ENCODE measurements around the gene TMEM131L. TPM values are rescaled to one million over a fixed set of nuclear protein-coding genes. Genes with fewer than 3 reads are reported as not detected.

The TMEM131L gene
- total and polyA plus RNA-seq, 7 donors, result 0.60 to 27.2 (median 12.1) TPM

DNA sequence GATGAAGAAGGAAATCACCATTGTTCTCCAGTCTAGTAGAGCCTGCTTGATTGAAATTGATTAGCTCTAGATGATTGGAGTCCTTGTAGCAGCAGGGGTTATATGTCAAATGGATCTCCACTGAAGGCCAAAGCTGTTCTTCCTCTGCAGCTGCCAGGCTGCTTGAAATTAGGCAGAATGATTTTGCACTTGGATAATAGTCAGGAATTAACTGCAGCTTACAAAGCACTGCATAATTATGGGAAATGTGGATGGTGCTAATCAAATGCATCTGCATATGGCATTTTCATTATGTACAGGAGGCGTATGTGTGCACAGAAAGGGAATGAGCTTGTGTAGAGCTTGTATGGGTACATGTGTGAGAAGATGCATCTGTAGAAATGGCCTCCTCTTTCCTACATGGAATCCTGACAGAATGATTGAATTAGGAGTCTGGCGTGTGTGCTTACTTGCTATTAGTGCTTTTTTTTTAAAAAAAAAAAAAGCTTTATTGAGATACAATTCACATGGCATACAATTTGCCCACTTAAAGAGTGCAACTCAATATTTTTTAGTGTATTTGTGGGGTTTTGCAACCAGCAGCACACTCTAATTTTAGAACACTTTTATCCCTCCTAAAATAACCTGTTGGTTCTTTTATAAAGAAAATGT is 65.9 kb downstream of the TMEM131L start:
- DNase-seq, result no peak
- peaks cover 0 to 47% (median 35%) of the 10 kb centered on the region in 4 donors for H3K4me1 ChIP-seq
- intact Hi-C loops (cut with DNase I), result no loop called here

DNA sequence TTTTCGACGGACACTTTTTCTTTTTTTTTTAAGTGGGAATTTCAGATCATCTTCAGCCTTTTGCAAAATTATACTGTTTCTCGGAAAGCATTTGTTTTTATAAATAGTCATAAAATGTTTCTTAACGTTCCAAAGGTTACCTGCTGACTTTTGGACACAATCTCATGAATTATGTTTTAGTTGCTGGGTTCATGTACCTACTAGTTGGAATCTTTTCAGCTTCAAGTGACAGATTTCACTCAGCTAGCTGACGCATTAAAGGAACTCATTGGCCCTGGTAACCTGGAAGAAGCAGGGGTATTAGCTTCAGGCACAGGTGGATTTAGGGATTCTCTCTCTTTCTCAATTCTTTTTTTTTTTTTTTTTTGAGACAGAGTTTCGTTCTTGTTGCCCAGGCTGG is 66.5 kb downstream of the TMEM131L start:
- no peaks in the 10 kb centered on the region for H3K9me3 ChIP-seq
- H3K27me3 ChIP-seq, result no peaks in the 10 kb centered on the region
- 37 to 74% methylated on average over 6 of the region's 6 CpGs for WGBS, 2 donors
- peaks cover 0 to 53% (median 36%) of the 10 kb centered on the region in 4 donors for H3K4me1 ChIP-seq
- DNase-seq, result no peak
- H3K36me3 ChIP-seq, result no peaks in the 10 kb centered on the region
- intact Hi-C loops (cut with DNase I), result no loop called here
- H3K4me3 ChIP-seq, result no peak overlapping the region
- H3K27ac ChIP-seq, result no peak overlapping the region
- TF ChIP-seq, protein P1, sequence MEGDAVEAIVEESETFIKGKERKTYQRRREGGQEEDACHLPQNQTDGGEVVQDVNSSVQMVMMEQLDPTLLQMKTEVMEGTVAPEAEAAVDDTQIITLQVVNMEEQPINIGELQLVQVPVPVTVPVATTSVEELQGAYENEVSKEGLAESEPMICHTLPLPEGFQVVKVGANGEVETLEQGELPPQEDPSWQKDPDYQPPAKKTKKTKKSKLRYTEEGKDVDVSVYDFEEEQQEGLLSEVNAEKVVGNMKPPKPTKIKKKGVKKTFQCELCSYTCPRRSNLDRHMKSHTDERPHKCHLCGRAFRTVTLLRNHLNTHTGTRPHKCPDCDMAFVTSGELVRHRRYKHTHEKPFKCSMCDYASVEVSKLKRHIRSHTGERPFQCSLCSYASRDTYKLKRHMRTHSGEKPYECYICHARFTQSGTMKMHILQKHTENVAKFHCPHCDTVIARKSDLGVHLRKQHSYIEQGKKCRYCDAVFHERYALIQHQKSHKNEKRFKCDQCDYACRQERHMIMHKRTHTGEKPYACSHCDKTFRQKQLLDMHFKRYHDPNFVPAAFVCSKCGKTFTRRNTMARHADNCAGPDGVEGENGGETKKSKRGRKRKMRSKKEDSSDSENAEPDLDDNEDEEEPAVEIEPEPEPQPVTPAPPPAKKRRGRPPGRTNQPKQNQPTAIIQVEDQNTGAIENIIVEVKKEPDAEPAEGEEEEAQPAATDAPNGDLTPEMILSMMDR (IDR thresholded peaks at IDR 0.05), result no peak
- TF ChIP-seq EP300 (IDR thresholded peaks at IDR 0.05), result no peak
- TF ChIP-seq POLR2A (IDR thresholded peaks at IDR 0.05), result no peak
- no peak for TF ChIP-seq POLR2AphosphoS5 (IDR thresholded peaks at IDR 0.05)

More for the DNA sequence above, 65.9 kb downstream of the TMEM131L start:
- Histone ChIP-seq H3K36me3 (no peaks in the 10 kb centered on the region), H3K9me3 (no peaks in the 10 kb centered on the region), H3K27me3 (no peaks in the 10 kb centered on the region), H3K4me3 (no peak overlapping the region), H3K27ac (no peak overlapping the region)
- WGBS, 2 donors, result 70 to 80% methylated on average over 2 of the region's 2 CpGs
- no peak for TF ChIP-seq POLR2AphosphoS5 (IDR thresholded peaks at IDR 0.05)
- TF ChIP-seq EP300 (IDR thresholded peaks at IDR 0.05), result no peak
- TF ChIP-seq POLR2A (IDR thresholded peaks at IDR 0.05), result no peak
- TF ChIP-seq, protein P1 (IDR thresholded peaks at IDR 0.05), result no peak

DNA sequence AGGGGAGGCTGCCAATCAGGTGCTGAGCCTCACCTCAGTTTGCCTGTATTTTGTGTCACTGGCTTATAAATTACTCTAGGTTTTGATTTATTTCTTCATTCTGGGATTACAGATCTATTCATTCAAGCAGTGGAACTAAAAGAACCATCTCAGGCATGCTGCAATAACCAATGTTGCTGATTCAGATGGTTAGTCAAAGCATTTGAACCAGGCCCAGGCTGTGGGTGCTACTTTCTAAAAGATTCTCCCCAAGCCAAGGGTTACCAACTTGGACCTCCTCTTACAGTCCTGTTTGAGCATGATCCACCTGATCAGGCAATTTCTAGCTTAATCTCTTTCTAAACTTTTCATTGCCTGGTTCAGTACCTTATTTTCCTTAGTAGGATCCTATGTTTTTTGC is 67.2 kb downstream of the TMEM131L start:
- intact Hi-C loops (cut with DNase I), result no loop called here
- Histone ChIP-seq H3K27me3 (no peaks in the 10 kb centered on the region), H3K36me3 (no peaks in the 10 kb centered on the region), H3K27ac (no peak overlapping the region), H3K4me1 (peaks cover 0 to 60% (median 43%) of the 10 kb centered on the region in 4 donors), H3K4me3 (no peak overlapping the region), H3K9me3 (no peaks in the 10 kb centered on the region)
- TF ChIP-seq EP300 (IDR thresholded peaks at IDR 0.05) (no peak), POLR2AphosphoS5 (IDR thresholded peaks at IDR 0.05) (no peak)
- no peak for DNase-seq

DNA sequence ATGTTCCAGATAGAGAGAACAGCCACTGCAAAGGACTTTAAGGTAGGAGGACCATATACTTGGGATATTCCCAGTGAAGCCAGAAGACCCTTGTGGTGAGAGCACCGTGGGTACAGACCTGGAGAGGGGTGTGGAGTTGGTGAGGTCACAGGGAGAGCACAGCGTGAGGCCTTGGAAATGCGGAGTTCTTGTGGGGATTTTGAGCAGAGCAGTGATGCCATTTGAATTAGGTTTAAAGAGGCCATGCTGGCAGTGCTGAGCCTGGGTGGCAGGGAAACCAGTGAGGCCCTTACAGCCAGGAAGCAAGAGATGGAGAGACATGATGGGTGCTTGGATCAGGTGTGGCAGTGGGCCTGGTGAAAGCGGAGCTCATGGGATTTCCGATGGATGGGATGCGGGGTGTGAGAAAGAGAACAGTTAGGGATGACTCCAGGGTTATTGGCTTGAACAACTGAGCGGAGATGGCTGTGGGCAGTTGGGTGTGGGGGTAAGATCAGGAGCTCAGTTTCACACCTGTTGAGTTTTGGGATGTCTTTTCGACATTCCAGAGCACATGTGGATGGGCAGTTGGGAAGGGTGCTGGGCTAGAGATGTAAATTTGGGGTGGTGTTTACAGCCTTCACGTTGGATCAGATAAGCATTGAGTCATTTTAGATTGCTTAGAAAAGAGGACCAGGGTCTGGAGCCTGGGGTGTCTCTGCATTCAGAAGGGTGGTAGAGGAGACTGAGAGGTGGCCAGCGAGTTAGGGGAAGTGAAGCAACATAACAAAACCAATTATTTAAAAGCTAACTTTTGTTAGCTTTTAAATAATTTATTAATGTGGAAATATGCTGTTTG is 68.9 kb downstream of the TMEM131L start:
- H3K27ac ChIP-seq, result no peak overlapping the region
- no peaks in the 10 kb centered on the region for H3K36me3 ChIP-seq
- intact Hi-C loops (cut with DNase I), result loop anchor here (5.0 kb wide), 2 partner anchors 37 to 68 kb away; partner anchors contain the start of gene TMEM131L
- peaks cover 0 to 62% (median 42%) of the 10 kb centered on the region in 4 donors for H3K4me1 ChIP-seq
- DNase-seq, result no peak
- H3K4me3 ChIP-seq, result no peak overlapping the region
- H3K27me3 ChIP-seq, result no peaks in the 10 kb centered on the region
- no peaks in the 10 kb centered on the region for H3K9me3 ChIP-seq
- TF ChIP-seq EP300 (IDR thresholded peaks at IDR 0.05) (no peak), POLR2A (IDR thresholded peaks at IDR 0.05) (no peak)
- 84 to 87% methylated on average over 10 of the region's 10 CpGs for WGBS, 2 donors

DNA sequence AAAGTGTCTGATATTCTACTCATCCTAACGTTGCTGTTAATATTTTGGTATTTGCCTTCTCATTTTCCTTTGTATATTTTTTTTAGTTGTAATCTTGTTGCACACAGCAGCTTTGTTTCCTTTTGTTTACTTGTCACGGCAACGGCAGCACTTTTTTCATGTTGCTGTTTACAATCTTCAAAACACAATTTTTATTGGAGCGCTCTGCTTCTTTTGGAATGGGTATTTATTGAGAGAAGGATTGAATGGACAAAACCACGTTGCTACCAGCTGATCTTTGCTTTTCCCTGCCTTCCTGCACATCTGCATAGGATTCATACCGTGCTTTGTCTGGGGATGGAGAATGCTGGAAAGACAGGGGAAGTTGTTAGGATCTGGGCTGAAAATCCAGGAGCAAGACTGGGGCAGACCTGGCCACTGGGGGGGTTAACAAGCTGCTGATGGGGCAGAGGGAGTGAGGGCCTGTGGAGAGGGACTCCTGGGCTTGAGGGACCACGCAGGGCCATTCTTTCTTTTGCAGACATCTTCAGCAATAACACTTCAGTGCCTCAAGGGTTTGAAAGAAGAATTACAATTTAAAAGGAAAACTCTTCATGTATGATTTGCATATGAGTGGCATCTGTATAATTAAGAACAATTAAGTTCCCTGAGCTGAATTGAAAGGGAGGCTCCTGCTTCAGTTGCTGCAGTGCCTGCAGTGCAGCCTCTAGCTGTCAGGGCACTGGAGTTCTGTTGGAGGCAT is 69.8 kb downstream of the TMEM131L start:
- H3K4me1 ChIP-seq, result peaks cover 0 to 60% (median 33%) of the 10 kb centered on the region in 4 donors
- TF ChIP-seq EP300 (IDR thresholded peaks at IDR 0.05) (no peak), POLR2AphosphoS5 (IDR thresholded peaks at IDR 0.05) (no peak), POLR2A (IDR thresholded peaks at IDR 0.05) (no peak)
- TF ChIP-seq, protein P1 (IDR thresholded peaks at IDR 0.05), result no peak

More for the DNA sequence above, 69.8 kb downstream of the TMEM131L start:
- intact Hi-C loops (cut with DNase I), result loop anchor here (5.0 kb wide), 2 partner anchors 36 to 69 kb away; partner anchors contain the start of gene TMEM131L
- no peaks in the 10 kb centered on the region for H3K36me3 ChIP-seq
- DNase-seq, result no peak
- H3K27ac ChIP-seq, result no peak overlapping the region
- H3K9me3 ChIP-seq, result no peaks in the 10 kb centered on the region
- no peak overlapping the region for H3K4me3 ChIP-seq
- H3K27me3 ChIP-seq, result no peaks in the 10 kb centered on the region
- 45 to 58% methylated on average over 7 of the region's 7 CpGs for WGBS, 2 donors
